Measurements from ENCODE around the gene KCNE2.

Gene KCNE2
- 0 to 0.30 reads per million in 2 experiments for total RNA-seq

GRCh38 chr21:34363733-34364132 lies at the start of gene KCNE2:
Gene KCNE2, plus strand, starts transcription at chr21:34364006. Its CDS starts 6,473 bp downstream, at chr21:34370479.
- DNase-seq (ENCODE audit: low read depth) = no peak

- DNase-seq (ENCODE audit: low read depth) = no peak
Observed at GRCh38 chr21:34319585-34319984, 44.2 kb upstream of the KCNE2 start.

- no peak for DNase-seq (ENCODE audit: low read depth)
Observed at GRCh38 chr21:34320011-34320410, 43.8 kb upstream of the KCNE2 start.

GRCh38 chr21:34330055-34330454 lies 33.8 kb upstream of the KCNE2 start:
- DNase-seq (ENCODE audit: low read depth) = no peak

GRCh38 chr21:34331726-34332125 lies 32.1 kb upstream of the KCNE2 start:
- DNase-seq (ENCODE audit: low read depth) = no peak

- DNase-seq (ENCODE audit: low read depth) = no peak
Observed at GRCh38 chr21:34332347-34332746, 31.5 kb upstream of the KCNE2 start.

GRCh38 chr21:34333121-34333739 lies 30.6 kb upstream of the KCNE2 start:
- DNase-seq (ENCODE audit: low read depth) = no peak

- DNase-seq (ENCODE audit: low read depth) = no peak
Observed at GRCh38 chr21:34335316-34335715, 28.5 kb upstream of the KCNE2 start.

GRCh38 chr21:34336245-34336644 lies 27.6 kb upstream of the KCNE2 start:
- DNase-seq (ENCODE audit: low read depth) = no peak

GRCh38 chr21:34336756-34337391 lies 26.9 kb upstream of the KCNE2 start:
- no peak for DNase-seq (ENCODE audit: low read depth)

GRCh38 chr21:34337741-34338140 lies 26.1 kb upstream of the KCNE2 start:
- DNase-seq (ENCODE audit: low read depth) = no peak

- no peak for DNase-seq (ENCODE audit: low read depth)
Observed at GRCh38 chr21:34338226-34338625, 25.6 kb upstream of the KCNE2 start.

- DNase-seq (ENCODE audit: low read depth) = no peak
Observed at GRCh38 chr21:34340061-34340460, 23.7 kb upstream of the KCNE2 start.

- DNase-seq (ENCODE audit: low read depth) = no peak
Observed at GRCh38 chr21:34342476-34342875, 21.3 kb upstream of the KCNE2 start.

- no peak for DNase-seq (ENCODE audit: low read depth)
Observed at GRCh38 chr21:34343347-34343746, 20.5 kb upstream of the KCNE2 start.

- DNase-seq (ENCODE audit: low read depth) = no peak
Observed at GRCh38 chr21:34343838-34344381, 19.9 kb upstream of the KCNE2 start.

- no peak for DNase-seq (ENCODE audit: low read depth)
Observed at GRCh38 chr21:34344584-34344983, 19.2 kb upstream of the KCNE2 start.

- no peak for DNase-seq (ENCODE audit: low read depth)
Observed at GRCh38 chr21:34345091-34345871, 18.5 kb upstream of the KCNE2 start.

GRCh38 chr21:34345892-34346291 lies 17.9 kb upstream of the KCNE2 start:
- no peak for DNase-seq (ENCODE audit: low read depth)

GRCh38 chr21:34348890-34349519 lies 14.8 kb upstream of the KCNE2 start:
- no peak for DNase-seq (ENCODE audit: low read depth)

GRCh38 chr21:34351786-34352241 lies 12.0 kb upstream of the KCNE2 start:
- no peak for DNase-seq (ENCODE audit: low read depth)

- DNase-seq (ENCODE audit: low read depth) = no peak
Observed at GRCh38 chr21:34352556-34352955, 11.2 kb upstream of the KCNE2 start.

Data from T follicular helper cell (primary cell).